GM12878 (cell line): ENCODE data around the gene DKC1. TPM values are rescaled to one million over a fixed set of nuclear protein-coding genes. Genes with fewer than 3 reads are reported as not detected.

Experiments used
- ATAC-seq: fragments of 200-7000 bp; cut with Tn5 transposase; 3 replicates; pipeline ENCODE4 v1.9.1; 2020; ENCODE audit warnings: mild to moderate bottlenecking, moderate library complexity
- BruUV-seq: library from RNA; stranded (reverse); fragments of 400-500 nt; replicated peaks from 2 replicates; lab custom pipeline; 2021; lab: Mats Ljungman, UMichigan
- CTCF ChIA-PET: fragments of 300-600 bp; sonication (Branson Sonifier 250); formaldehyde crosslinking; extraction: SDS; loops from one replicate; lab custom pipeline; 2021; ENCODE audit warnings: inconsistent platforms; lab: Yijun Ruan, JAX
- POLR2A ChIA-PET: fragments of 350-600 bp; formaldehyde crosslinking; extraction: SDS; loops from one replicate; lab custom pipeline; 2021; ENCODE audit warnings: inconsistent platforms; lab: Charles Lee
- RAD21 ChIA-PET: fragments of 300-600 bp; sonication (Branson Sonifier 250); formaldehyde crosslinking; loops from one replicate; lab custom pipeline; 2023; ENCODE audit warnings: antibody characterized with exemption; ENCODE audit not compliant: unreplicated experiment; lab: Charles Lee
- SMC1A ChIA-PET: fragments of 300-600 bp; sonication (Branson Sonifier 250); formaldehyde crosslinking; loops from one replicate; lab custom pipeline; 2023; ENCODE audit not compliant: unreplicated experiment, uncharacterized antibody; lab: Charles Lee
- DNase-seq: peaks from one replicate; pipeline ENCODE4 v3.0.0-alpha.2; 2011; ENCODE audit warnings: low read depth, low spot score
- FAIRE-seq: peaks from 3 replicates; lab custom pipeline; 2011; peaks lifted over from hg19 to GRCh38; lab: Jason Lieb, UNC
- H2AFZ ChIP-seq: 2 replicates; pipeline ENCODE4 v1.6.0; 2011; ENCODE audit warnings: low read depth, low read length, control low read depth; ENCODE audit not compliant: control insufficient read depth
- H3K27ac ChIP-seq: 2 replicates; pipeline ENCODE4 v1.5.1; 2011; ENCODE audit warnings: control low read depth; ENCODE audit not compliant: control insufficient read depth, insufficient read depth
- H3K27me3 ChIP-seq, 2 experiments: replicated peaks in 1 of 2; 2 replicates each; pipeline versions ENCODE4 v1.6.0 to v1.6.1; 2011; ENCODE audit warnings: low read length in 1 of 2; ENCODE audit not compliant: control insufficient read depth in 2 of 2, insufficient read depth in 2 of 2
- H3K36me3 ChIP-seq, 2 experiments: 2 replicates each; pipeline ENCODE4 v1.5.1; 2011; ENCODE audit warnings: low read length in 1 of 2; ENCODE audit not compliant: control insufficient read depth in 2 of 2, insufficient read depth in 2 of 2
- H3K4me1 ChIP-seq: 2 replicates; pipeline ENCODE4 v1.6.1; 2011; ENCODE audit warnings: mild to moderate bottlenecking, low read length, moderate library complexity, mixed read lengths; ENCODE audit not compliant: control insufficient read depth, insufficient read depth
- H3K4me2 ChIP-seq: 2 replicates; pipeline ENCODE4 v1.6.0; 2011; ENCODE audit warnings: control low read depth; ENCODE audit not compliant: control insufficient read depth, insufficient read depth
- H3K4me3 ChIP-seq: fragments of 200-600 bp; sonication (generic); 2 replicates; pipeline ENCODE4 v1.5.1; 2016
- H3K79me2 ChIP-seq: 2 replicates; pipeline ENCODE4 v1.6.0; 2011; ENCODE audit warnings: low read length; ENCODE audit not compliant: control insufficient read depth, insufficient read depth
- H3K9ac ChIP-seq: 2 replicates; pipeline ENCODE4 v1.8.0; 2011; ENCODE audit warnings: low read length, control low read depth, mixed read lengths; ENCODE audit not compliant: control insufficient read depth, insufficient read depth
- H3K9me3 ChIP-seq: replicated peaks from 3 replicates; pipeline ENCODE4 v1.5.1; 2011; ENCODE audit warnings: mild to moderate bottlenecking, low read length; ENCODE audit not compliant: control insufficient read depth, insufficient read depth
- H4K20me1 ChIP-seq: 2 replicates; pipeline ENCODE4 v1.6.0; 2011; ENCODE audit not compliant: control insufficient read depth, insufficient read depth
- GABPA ChIP-seq: IDR thresholded peaks from 2 replicates; pipeline ENCODE4 v1.6.1; 2014; ENCODE audit warnings: antibody characterized with exemption, low read depth, mild to moderate bottlenecking, inconsistent platforms
- RAD51 ChIP-seq: fragments of 450-650 bp; IDR thresholded peaks from 2 replicates; pipeline ENCODE4 v1.6.1; 2016; ENCODE audit warnings: moderate library complexity, mild to moderate bottlenecking, inconsistent platforms
- RELB ChIP-seq: fragments of 450-650 bp; IDR thresholded peaks from 2 replicates; pipeline ENCODE4 v1.6.1; 2017; ENCODE audit warnings: low read depth, mild to moderate bottlenecking, moderate library complexity
- RFX5 ChIP-seq: IDR thresholded peaks from 2 replicates; pipeline ENCODE4 v1.6.1; 2011; ENCODE audit warnings: low read depth, low read length, improper control_type of control experiment
- SREBF1 ChIP-seq: IDR thresholded peaks from 2 replicates; pipeline ENCODE4 v1.6.1; 2012; ENCODE audit warnings: mild to moderate bottlenecking, low read length
- USF1 ChIP-seq: IDR thresholded peaks from 2 replicates; pipeline ENCODE4 v1.6.1; 2011; ENCODE audit warnings: borderline replicate concordance, low read depth, mild to moderate bottlenecking, moderate library complexity, mixed read lengths, low read length; ENCODE audit not compliant: insufficient read depth; ENCODE audit errors: extremely low read length
- ZBTB33 ChIP-seq: fragments of 450-650 bp; IDR thresholded peaks from 2 replicates; pipeline ENCODE4 v1.6.1; 2017; ENCODE audit warnings: mild to moderate bottlenecking
- WGBS: methylation state at CpG from one replicate; pipeline ENCODE4 v1.1.6; 2016; ENCODE audit warnings: low lambda C conversion rate; ENCODE audit not compliant: insufficient replicate concordance, insufficient coverage; ENCODE audit errors: missing lambda C conversion rate; 5-methylcytosine and 5-hydroxymethylcytosine counted together
- in situ Hi-C: fragments of 300-500 bp; cut with MboI; formaldehyde crosslinking; loops from 9 replicates; pipeline ENCODE4 v1.14.3; 2018; ENCODE audit warnings: mixed read lengths
- intact Hi-C: fragments of 100-400 bp; cut with micrococcal nuclease; formaldehyde crosslinking; loops from one replicate; pipeline ENCODE4 v1.14.2; 2022; ENCODE audit not compliant: unreplicated experiment
- polyA plus RNA-seq, 11 experiments: library from polyadenylated mRNA; depleted of rRNA in 4 of 11; unstranded in 6 of 11; stranded (reverse) in 5 of 11; fragments of >200 nt; fragmentation: Nextera tagmentation in 4 of 11; fragmentation: Illumina TruSeq in 1 of 11; extraction: Ambion mirVana in 4 of 11; extraction: Trizol in 1 of 11; gene quantifications; 1 replicate in 1 of 11; 2 replicates in 10 of 11; pipeline versions ENCODE4 v1.2.1 to v1.2.3, GENCODE V29; 2011 to 2016; ENCODE audit warnings: inconsistent platforms in 2 of 11, missing spikeins in 2 of 11, low read depth in 1 of 11
- total RNA-seq, 4 experiments: library from RNA; depleted of rRNA in 3 of 4; stranded (reverse); fragments of >200 nt in 3 of 4; fragmentation: Illumina TruSeq in 1 of 4; extraction: Trizol in 1 of 4; gene quantifications; 2 replicates each; pipeline versions ENCODE4 v1.2.1 to v1.2.3, GENCODE V29; 2013 to 2021
- TF ChIP-seq, protein P1 (sequence below): fragments of 450-650 bp; IDR thresholded peaks from 2 replicates; pipeline ENCODE4 v1.6.1; 2018; ENCODE audit warnings: mild to moderate bottlenecking, low read depth, moderate library complexity; ENCODE audit not compliant: partially characterized antibody

DKC1 gene
- total and polyA plus RNA-seq, 10 of the 15 experiments (the other 5 are each of a cell fraction or from before 2014, with no cell fraction given) = 70.1 to 159 (median 116) TPM

- no peak for TF ChIP-seq RELB
- no peak for TF ChIP-seq GABPA
These were observed 44.3 kb downstream of the DKC1 start (continued) for GRCh38 chrX:154806837-154807501.

DNA sequence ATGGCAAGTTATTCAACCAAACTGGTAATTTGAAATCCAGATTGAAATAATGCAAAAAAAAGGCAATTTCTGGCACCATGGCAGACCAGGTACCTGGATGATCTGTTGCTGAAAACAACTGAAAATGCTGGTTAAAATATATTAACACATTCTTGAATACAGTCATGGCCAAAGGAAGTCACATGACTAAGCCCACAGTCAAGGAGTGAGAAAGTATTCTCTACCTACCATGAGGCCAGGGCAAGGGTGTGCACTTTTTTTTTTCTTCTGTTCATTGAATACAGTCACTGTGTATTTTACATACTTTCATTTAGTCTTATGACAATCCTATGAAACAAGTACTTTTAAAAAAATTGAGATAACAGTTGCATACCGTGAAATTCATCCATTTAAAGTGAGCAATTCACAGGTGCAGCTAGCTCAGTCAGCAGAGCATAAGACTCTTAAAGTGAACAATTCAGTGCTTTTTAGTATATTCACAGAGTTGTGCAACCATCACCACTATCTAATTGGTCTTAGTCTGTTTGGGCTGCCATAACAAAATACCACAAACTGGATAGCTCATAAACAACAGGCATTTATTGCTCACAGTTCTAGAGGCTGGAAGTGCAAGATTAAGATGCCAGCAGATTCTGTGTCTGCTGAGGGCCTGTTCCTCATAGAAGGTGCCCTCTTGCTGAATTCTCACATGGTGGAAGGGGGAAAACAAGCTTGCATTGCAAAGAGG, 47.4 kb downstream of the DKC1 start:
- H3K79me2 ChIP-seq = no peaks in the 10 kb centered on the region
- FAIRE-seq (no peak), ATAC-seq (no peak), DNase-seq (no peak)
- H3K4me3 ChIP-seq = no peak overlapping the region
- no peaks in the 10 kb centered on the region; the same call in 2 of the 3 replicates for H3K9me3 ChIP-seq
- ChIA-PET SMC1A (interaction anchor here (1.4 kb wide), 1 partner anchor 9 kb away, joined by 3 read pairs; no protein-coding TSS in a partner anchor), POLR2A (interaction anchor here (0.7 kb wide), 1 partner anchor 17 kb away, joined by 4 read pairs; no protein-coding TSS in a partner anchor), CTCF (interaction anchor here (1.5 kb wide), 1 partner anchor 61 kb away, joined by 3 read pairs; no protein-coding TSS in a partner anchor), RAD21 (interaction anchor here (1.1 kb wide), 2 partner anchors 10 to 47 kb away, joined by 3 read pairs; partner anchors contain the start of gene DKC1)
- H2AFZ ChIP-seq = no peak overlapping the region
- intact Hi-C loops (no loop called here), in situ Hi-C loops (no loop called here)
- TF ChIP-seq RAD51 (peak; percentile 77), ZBTB33 (no peak), SREBF1 (no peak), USF1 (peak; percentile 18), RFX5 (no peak)
- TF ChIP-seq, protein P1, sequence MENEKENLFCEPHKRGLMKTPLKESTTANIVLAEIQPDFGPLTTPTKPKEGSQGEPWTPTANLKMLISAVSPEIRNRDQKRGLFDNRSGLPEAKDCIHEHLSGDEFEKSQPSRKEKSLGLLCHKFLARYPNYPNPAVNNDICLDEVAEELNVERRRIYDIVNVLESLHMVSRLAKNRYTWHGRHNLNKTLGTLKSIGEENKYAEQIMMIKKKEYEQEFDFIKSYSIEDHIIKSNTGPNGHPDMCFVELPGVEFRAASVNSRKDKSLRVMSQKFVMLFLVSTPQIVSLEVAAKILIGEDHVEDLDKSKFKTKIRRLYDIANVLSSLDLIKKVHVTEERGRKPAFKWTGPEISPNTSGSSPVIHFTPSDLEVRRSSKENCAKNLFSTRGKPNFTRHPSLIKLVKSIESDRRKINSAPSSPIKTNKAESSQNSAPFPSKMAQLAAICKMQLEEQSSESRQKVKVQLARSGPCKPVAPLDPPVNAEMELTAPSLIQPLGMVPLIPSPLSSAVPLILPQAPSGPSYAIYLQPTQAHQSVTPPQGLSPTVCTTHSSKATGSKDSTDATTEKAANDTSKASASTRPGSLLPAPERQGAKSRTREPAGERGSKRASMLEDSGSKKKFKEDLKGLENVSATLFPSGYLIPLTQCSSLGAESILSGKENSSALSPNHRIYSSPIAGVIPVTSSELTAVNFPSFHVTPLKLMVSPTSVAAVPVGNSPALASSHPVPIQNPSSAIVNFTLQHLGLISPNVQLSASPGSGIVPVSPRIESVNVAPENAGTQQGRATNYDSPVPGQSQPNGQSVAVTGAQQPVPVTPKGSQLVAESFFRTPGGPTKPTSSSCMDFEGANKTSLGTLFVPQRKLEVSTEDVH = no peak
- H3K4me1 ChIP-seq = no peaks in the 10 kb centered on the region
- no peaks in the 10 kb centered on the region for H3K27me3 ChIP-seq
- 0% methylated on average over 1 of the region's 1 CpG for WGBS
- H3K4me2 ChIP-seq = no peak overlapping the region
- H3K36me3 ChIP-seq = no peaks in the 10 kb centered on the region
- no TSS peak for BruUV-seq
- H3K27ac ChIP-seq = no peak overlapping the region
- no peaks in the 10 kb centered on the region for H4K20me1 ChIP-seq
- H3K9ac ChIP-seq = no peak overlapping the region
